ENCODE data around the gene ZMIZ1.

Gene ZMIZ1

DNA sequence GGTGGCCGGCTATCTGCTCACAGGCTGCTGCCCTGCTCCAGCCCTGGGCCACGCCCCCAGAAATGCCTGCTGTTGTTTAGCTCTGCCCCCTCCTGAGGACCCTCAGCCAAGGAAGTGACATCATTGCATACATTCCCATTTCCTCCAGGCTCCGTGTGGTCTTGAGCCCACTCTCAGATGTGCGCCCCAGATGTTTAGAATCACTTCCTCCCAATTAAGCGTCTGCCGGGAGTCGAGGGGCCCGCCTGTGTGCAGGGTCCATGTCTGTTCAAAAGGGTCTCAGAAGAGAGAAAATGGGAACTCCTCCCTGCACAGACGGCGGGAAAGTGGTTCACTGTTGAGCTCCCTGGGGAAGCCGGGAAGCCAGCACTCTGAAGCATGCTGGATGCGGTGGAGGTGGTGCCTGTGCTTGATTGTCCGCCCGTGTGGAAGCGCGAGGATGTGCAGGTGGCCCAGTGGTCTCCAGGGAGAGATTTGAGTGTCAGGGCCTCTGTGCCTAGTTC is 161.6 kb downstream of the ZMIZ1 start:
- DNase-seq (ENCODE audit: low read depth): no peak

DNA sequence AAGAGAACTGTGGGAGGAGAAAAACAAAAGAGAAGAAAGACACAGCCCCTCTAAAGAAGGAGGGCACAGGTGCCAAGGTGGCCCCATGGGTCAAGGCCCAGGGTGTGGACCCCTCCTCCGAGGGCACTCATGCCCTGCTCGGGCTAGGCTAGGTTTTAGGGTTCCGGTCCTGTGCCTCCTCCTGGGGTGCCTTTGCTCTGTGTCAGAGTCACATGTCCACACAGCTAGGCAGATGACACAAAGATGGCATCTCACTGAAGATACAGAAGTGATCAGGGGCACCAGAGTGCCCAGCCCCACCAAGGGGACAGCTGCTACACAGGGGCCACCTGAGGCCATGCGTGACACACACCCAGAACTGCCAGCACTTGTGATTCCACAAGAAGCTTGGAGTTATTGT is 162.1 kb downstream of the ZMIZ1 start:
- DNase-seq (ENCODE audit: low read depth): no peak

DNA sequence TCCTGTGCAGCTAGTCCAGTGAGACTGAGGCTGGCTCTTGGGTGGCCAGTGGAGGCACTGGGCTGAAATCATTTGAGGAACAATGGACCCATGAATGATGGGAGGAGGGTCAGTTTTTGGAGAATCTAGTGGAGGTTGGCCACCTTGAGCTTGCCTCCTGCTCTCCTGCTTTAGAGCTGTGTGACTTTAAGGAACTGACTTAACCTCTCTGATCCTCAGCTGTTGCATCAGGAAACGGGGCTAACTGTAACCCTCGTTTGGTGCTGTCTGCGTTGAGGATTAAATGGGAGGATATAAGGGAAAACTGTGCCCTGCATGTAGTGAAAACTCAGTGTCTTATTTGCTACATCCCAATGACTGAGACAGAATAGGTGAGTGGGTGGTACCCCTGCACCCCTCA is 163.1 kb downstream of the ZMIZ1 start:
- DNase-seq (ENCODE audit: low read depth): no peak

DNA sequence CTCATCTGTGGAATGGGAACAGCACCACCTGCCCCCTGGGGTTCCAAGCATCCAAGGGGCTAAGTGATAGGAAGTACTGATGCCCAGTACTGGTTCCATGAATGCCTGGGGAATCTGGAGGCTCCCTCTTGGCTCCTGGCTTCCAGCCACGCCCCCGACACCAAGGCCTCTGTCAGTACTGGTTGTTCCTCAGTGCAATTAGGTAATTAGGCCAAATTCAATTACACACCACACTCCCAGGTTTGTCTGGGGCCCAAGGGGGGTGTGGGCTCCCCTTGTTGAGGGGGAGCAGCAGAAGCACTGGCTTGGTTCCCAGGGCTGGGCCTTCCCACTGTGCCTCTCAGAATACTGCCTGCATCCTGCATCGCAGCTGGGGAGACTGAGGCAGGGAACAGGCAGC is 164.1 kb downstream of the ZMIZ1 start:
- no peak for DNase-seq (ENCODE audit: low read depth)

DNA sequence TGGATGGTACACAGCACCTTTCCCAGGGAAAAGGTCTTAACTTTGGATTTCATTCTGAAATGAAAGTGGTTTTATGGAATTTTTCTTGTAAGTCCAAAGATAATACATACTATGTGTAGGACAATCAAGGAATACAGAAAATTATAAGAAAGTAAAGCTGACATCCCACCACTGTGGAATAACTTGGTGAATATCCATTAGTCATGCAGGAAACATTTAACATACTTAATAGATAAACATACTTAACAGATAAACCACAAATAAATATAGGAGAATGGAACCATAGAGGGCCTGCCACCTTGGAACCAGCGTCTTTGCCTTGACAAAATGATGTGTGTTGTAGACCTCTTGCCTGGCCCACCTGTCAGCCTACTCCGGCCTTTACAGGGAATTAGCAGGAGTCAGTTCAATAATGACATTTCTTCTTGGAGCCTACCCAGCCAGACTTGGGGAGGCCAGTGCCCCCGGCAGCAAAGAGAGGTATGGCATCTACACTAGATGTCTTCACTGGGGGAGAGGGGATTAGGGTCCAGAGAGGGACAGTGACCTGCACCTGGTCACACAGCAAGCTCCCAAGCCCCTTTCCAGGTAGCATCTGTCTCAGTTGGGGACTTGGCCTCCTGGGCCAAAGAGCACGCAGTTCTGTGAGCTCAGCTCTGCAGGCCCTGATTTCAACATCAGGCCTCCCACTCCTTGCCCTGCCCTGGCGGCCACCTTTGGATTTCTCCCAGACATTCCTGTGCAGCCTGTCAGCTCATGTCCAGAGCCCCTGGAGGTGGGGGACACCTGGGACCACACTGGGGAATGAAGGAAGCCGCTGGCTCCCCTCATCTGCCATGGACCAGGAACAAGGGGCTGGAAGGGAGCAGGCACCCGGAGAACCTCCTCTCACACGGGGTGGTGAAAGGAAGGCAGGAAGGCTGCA is 165.9 kb downstream of the ZMIZ1 start:
- DNase-seq (ENCODE audit: low read depth): no peak

DNA sequence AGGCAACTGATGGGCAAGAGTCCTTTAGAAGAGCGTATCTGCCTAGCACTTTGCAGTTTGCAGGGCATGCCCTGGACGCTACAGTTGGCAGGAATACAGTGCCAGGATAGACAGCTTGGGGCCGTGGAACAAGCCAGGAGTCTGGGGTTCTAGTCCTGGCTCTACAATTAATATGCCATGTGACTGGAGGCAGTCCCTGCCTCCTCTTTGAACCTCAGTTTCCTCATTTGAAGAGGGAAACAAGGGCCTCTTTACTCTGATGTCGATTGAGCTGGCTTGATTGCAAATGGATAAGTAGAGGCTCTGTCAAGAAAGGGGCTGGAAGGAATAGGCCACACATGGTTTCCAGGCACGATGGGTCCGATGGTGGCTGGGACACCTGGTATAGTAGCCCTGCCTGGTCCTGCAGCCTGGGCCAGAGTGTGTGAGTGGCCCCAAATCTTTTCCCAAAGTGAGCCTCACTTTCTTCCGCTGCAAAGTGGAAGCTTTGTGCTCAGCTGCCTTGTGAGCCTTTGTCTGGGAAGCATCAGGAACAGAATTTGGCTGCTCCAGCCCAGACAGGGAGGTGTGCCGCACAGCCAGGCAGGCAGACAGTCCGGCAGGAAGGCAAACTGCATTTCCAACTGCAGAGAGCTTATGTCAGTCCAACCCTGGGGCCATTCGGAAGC is 167.1 kb downstream of the ZMIZ1 start:
- DNase-seq (ENCODE audit: low read depth): no peak

DNA sequence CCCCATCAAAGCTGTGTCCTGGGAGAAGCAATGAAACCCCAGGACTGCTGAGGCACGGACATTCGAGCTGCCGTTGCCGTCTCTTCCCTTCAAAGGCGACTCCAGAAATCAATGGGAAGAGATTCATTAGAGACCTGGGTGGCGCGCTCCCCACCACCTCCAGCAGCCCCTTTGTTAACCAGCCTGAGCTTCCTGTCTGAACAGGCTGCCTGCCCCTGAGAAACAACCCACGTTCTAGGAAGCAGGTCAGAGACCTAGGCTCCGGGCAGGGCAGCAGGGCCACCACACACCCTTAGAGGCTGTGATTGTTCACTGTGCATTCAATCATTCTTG is 167.6 kb downstream of the ZMIZ1 start:
- no peak for DNase-seq (ENCODE audit: low read depth)

DNA sequence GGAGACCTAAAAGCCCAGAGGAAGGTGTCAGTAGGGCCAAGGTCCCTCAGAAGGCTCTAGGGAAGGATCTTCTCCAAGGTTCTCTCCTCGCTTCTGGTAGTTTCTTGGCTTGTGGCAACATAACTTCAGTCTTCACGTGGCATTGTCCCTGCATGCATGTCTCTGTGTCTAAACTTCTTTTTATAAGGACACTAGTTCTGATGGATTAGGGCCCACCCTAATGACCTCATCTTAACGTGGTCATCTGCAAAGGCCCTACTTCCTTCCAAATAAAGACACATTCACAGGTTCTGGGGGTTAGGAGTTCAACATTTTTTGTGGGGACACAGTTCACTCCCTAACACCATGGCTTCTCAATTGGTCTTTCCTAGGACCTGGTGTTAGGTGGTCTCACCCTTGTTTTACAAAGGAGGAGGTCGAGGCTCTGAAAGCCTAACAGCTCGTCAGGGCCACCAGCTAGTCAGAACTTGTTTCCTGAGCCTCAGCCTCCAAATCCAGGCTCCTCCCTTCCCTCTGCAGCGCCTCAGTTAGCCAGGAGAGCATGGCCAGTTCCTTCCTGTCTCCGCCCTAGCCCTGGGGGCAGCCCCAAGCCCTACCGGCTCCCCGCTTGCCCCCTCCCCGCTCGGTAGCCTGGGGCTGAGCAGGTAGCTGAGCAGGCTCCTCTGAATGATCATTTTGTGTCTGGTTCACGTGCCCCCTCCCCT is 168.8 kb downstream of the ZMIZ1 start:
- no peak for DNase-seq (ENCODE audit: low read depth)

DNA sequence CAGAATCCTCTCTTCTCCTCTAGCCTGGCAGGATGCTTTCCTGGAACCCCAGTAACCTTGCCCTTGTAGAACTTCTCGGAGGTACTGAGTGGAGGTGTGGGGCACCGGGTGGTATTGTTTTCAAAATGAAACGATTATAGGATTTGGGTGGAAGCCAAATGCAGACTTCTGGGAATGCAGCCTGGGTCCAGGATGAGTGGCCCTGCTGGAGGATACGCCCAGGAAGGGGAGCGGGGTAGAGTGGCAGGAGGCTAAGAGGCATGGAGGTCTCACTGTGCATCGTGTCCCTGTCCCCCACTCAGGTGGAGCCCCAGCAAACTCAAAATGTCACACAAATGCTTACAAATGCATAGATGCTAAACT is 169.4 kb downstream of the ZMIZ1 start:
- no peak for DNase-seq (ENCODE audit: low read depth)

DNA sequence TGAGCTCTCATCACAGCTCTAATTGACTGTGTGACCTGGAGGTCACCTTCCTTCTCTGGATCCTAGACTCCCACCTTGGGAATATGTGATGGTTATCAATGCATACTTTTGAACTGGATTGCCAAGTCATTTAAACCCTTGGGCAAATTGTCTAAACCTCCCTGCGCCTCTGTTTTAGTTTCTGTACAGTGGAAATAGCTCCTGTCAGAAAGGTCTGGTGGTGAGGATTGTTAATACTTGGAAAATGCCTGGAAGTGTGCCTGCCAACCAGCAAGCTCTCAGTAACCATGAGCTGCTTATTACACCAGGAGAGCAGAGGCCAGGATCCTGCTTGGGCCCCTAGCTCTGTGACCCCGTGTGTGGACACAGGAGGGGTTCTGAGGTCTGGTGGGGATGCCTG is 169.8 kb downstream of the ZMIZ1 start:
- no peak for DNase-seq (ENCODE audit: low read depth)

DNA sequence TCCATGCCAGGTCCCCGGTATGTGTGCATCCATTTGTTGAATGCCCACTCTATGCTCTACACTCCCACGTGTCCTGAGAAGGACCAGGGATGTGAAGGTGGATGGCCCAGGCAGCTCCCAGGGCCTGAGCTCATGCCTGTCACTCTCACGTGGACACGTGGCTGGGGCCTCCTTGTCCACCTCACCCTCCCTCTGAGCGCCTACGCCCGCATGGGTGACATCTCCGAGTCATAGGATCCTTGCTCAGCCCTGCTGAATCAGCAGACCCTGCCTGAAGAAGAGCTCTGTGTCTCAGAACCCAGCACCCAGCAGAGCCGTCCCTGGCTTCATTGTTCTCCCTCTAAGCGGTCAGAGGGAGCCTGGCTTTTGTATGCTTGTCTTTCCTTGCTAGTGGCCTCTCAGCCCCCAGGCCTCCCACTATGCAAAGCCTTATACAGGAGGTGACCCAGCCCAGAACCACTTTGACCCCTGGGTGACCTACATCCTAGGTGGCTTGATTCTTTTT is 170.6 kb downstream of the ZMIZ1 start:
- DNase-seq (ENCODE audit: low read depth): no peak

DNA sequence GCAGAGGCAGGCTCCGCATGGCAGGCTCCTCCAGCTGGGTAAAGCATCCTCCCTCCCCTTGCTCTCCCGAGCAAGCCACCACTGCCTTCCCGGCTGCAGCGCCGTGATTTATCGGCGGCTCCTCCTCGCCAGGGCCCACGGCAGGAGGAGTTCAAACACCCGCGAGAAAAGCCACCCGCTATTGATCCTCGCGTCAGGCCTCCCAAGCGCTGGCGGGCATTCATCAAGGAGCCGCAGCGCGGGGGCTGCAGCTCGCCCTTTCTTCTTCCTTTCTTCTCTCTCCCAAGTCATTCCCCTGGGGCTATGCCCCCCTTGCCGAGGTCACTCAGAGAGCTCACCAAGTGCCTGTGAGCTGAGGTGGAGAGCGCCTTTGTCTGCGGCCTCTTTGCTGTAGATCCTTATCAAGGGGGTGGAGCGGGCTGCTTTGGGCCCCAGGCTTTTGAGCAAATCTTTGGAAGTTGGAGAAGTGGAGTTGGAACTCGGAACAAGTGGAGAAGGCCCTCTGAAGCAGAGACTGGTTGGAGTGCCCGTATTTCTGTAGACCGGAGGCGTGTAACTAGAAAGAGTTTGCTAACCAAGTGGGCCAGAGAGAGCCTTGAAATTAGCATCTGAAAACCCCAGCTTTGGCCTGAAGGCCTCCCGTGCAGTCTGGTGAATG is 171.3 kb downstream of the ZMIZ1 start:
- DNase-seq (ENCODE audit: low read depth): no peak

DNA sequence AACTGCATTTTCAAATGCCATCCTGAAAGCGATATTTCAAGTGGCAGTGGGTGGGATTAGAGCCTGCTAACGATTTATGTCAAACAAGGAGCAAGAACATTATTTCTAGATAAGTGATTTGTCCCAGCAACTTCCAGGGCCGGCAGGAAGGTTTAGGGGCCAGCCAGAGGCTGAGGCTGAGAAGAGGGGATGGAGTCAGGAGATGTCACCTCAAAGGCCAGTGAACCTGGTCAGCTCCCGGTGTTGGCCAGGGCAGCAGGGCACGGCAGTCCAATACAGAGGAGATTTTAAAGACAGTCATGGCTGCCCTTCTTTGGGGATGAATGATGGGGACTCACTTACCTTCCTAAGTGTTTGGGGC is 172.8 kb downstream of the ZMIZ1 start:
- no peak for DNase-seq (ENCODE audit: low read depth)

DNA sequence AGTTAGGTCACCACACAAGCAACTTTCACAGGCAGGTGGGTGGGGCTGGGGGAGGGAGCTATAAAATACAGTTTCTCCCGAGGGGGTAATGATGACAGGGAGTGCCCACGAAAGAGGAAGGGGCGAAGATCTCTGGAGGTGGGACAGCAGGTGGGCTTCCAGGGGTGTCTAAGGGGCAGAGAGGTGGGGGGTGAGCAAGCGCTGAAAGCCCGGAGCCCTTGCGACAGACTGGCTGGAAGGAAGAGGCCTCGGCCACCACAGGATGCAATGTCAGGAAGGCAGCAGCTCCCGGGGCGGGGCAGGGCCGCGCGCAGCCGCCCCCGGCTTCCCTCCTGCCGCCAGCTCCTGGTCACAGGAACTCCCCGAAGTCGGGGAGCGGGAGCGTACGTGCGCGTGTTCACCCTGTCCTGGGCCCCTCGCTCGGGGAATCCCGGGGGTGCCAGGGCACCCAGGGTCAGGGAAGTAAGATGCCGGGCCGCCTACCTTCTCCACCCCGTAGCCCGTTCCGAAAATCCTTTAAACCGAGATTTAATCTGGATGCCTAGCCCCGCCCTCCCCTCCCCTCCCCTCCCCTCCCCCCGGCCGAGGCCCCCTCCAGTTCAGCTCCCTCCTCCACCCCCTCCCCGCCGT is 173.3 kb downstream of the ZMIZ1 start:
- DNase-seq (ENCODE audit: low read depth): no peak

DNA sequence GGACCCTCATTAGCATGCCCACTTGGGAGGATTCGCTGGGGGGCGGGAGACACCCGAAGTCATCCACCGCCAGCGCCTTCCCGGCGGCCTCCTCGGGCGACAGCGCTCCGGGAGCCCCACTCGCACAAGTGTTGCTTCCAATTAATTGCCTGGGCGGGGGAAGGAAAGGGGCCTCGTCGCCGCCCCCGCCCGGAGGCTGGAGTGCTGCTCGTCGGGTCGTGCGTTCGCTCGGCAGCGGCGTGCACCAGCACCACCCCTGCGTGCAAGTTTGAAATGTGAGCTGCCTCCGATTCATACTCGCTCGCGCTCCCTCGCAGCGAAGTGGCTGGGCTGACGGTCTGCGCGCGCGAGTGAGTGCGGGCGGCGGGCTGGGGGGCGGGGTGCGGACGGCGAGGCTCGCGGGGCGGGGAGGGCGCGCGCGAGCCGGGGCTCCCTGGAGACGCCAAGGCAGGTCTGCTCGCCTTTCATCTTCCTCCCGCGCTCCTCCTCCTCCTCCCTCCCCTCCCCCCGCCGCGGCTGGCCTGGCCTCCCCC is 173.9 kb downstream of the ZMIZ1 start:
- DNase-seq (ENCODE audit: low read depth): peak; percentile 22

DNA sequence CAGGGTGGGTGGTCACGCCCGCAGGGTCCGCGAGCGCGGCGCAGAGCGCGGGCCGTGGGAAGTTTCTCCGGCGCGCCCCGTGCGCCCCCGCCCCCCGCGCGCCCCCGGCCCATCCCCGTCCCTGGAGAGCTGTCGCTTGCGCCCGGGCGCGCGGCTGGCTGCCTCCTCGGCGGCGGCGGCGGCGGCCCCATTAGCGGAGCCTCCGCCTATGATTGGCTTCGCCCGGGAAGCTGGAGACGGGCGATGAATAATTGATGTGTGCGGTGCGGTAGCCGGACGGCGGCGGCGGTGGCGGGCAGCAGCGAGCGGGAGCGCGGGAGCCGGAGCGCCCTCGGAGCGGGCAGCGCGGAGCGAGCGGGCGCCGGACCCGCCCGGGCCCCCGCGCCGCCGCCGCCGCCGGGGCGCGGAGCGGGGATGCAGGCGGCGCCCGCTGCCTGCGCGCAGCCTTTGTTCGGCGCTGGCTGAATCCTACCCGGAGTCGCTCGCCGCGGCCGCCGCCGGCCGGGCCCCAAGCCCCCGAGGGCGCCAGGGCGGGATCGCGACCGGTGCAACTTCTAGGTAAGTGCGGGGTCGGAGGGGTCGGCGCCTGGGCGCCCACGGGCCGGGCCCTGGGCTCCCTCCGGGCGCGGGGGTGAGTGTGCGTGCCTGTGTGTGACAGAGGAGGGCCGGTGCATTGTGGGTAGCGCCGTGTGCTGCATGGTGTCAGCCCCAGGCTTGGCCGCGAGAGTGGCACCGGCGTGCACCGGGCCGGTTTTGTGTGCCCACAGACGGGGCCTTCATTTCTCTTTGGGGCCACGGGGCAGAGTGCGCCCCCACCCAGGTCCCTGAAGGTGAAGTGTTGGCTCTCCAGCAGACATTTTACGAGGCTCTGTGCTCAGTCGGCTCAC is 174.7 kb downstream of the ZMIZ1 start:
- DNase-seq (ENCODE audit: low read depth): no peak

DNA sequence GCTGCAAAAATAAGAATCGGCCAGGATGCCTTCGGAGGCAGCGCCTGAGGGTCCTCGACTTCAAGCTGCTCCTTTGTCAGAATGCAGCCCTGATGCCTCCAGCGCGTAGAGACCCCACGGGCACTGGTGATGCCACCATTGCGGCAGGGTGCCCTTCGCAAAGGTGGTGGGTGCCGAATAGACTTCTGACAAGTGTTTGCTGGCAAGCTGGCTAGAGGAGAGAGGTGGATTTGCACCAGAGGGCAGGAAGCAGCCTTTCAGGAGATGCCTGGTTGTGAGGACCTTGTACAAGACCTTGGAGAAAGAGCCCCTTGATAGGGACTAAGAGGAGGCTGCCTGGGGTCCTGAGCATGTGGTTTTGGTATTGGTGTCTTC is 175.3 kb downstream of the ZMIZ1 start:
- no peak for DNase-seq (ENCODE audit: low read depth)

DNA sequence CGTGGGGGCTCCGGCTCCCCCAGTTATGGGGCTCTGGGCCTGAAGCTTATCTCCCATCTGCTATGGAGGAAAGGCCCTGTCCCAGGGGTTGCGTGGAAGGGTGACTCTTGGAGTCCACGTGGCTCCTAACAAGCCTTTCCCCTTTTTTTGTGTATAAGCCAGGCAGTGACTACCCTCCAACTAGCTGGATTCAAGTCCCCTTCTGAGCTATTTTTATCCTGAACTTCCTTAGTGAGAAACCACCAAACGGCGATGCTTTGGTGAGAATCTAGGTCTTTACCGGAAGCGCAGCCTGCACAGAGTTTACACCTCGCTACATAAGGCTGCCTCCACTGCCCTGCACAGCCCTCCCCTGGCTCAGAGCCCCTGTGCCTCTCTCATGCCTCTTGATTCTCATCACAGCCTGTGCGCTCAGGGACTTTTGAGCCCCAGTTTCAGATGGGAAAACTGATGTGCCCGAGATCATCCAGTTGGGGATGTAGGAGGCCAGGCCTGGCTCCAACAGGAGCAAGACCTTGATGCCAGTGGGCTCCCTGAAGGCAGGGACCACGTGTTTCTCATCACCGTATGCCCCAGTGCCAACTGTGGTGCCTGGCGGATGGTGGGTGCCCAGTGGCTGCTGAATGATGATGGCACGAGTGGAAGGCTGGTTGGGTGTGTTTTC is 176.2 kb downstream of the ZMIZ1 start:
- DNase-seq (ENCODE audit: low read depth): no peak

DNA sequence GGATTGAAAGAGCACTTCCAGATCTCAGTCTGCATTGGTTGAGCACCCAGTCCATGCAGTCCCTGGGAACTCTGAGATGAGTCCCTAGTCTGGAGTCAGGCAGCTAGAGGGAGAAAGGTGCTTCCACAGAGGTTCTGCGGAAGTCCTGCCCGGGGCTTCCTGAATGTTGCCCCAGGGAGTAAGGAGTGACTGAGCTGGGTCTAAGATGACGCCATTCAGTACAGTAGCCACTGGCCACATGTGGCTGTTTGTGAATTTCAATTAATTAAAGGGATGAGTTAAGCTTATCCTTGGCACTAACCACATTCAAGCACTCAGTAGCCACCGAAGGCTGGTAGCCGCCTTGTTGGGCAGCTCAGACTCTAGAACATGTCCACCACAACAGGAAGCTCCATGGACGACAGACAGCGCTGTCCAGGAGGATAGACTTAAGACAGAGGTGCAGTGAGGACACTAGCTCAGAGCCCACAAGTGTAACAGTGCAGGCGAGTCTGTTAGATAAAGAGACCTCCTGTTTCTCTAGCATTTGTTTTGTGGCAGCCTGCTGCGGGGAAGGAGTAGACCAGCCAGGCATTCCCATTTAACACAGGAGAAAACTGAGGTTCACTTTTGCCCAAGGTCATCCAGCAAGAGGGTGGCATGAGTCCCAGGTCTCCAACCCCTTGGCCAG is 176.9 kb downstream of the ZMIZ1 start:
- no peak for DNase-seq (ENCODE audit: low read depth)

DNA sequence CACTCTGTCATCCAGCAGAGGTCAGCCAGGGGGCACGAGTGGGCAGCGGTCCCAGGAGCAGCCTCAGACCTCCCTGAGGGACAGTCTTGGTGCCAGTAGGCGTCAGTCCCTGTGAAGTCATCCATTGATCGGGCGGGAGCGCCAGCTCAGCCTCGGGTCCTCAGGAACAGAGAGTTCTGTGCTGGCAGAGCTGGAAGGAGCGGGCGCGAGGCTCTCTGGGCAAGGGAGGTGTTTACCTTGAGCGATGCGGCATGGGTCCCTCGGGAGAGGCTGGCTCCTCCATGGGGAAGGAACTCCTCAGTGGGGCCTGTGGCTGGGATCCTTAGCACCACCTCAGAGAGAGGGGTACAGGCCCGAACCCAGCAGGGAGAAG is 177.4 kb downstream of the ZMIZ1 start:
- no peak for DNase-seq (ENCODE audit: low read depth)
